GM10847 (cell line): ENCODE data around the gene MAP1S.

Source experiments
- POLR2A ChIP-seq: IDR thresholded peaks from 2 replicates; pipeline ENCODE4 v1.6.1; 2011; ENCODE audit not compliant: insufficient read length; ENCODE audit errors: extremely low read depth

The MAP1S gene

GRCh38 chr19:17721821-17722220, 2.5 kb downstream of the MAP1S start:
- no peak for TF ChIP-seq POLR2A

GRCh38 chr19:17722655-17723240, 3.5 kb downstream of the MAP1S start:
- TF ChIP-seq POLR2A = no peak

- TF ChIP-seq POLR2A = no peak
These were observed 5.4 kb downstream of the MAP1S start for GRCh38 chr19:17724655-17725054.

- no peak for TF ChIP-seq POLR2A
These were observed 6.3 kb downstream of the MAP1S start for GRCh38 chr19:17725422-17726078.

- no peak for TF ChIP-seq POLR2A
These were observed 7.0 kb downstream of the MAP1S start for GRCh38 chr19:17726136-17726741.

- TF ChIP-seq POLR2A = no peak
These were observed 7.9 kb downstream of the MAP1S start for GRCh38 chr19:17726964-17727773.

GRCh38 chr19:17727843-17728242, 8.6 kb downstream of the MAP1S start:
- TF ChIP-seq POLR2A = no peak

GRCh38 chr19:17733127-17733526, 13.8 kb downstream of the MAP1S start:
- no peak for TF ChIP-seq POLR2A

- TF ChIP-seq POLR2A = no peak
These were observed 14.9 kb downstream of the MAP1S start for GRCh38 chr19:17734146-17734545.

GRCh38 chr19:17735410-17735809, 16.1 kb downstream of the MAP1S start:
- no peak for TF ChIP-seq POLR2A

- no peak for TF ChIP-seq POLR2A
These were observed 18.4 kb downstream of the MAP1S start for GRCh38 chr19:17737690-17738153.

GRCh38 chr19:17739121-17739875, 20.0 kb downstream of the MAP1S start:
- TF ChIP-seq POLR2A = no peak

GRCh38 chr19:17741456-17741855, 22.2 kb downstream of the MAP1S start:
- no peak for TF ChIP-seq POLR2A

- no peak for TF ChIP-seq POLR2A
These were observed 24.7 kb downstream of the MAP1S start for GRCh38 chr19:17743874-17744580.
